Measurements from ENCODE around the gene GYG2. TPM values are rescaled to one million over a fixed set of nuclear protein-coding genes. Genes with fewer than 3 reads are reported as not detected.

Gene GYG2
- total and polyA plus RNA-seq, 2 of the 8 experiments (the other 6 are each of a cell fraction or from before 2014, with no cell fraction given) = 52.8 to 65.3 TPM

DNA sequence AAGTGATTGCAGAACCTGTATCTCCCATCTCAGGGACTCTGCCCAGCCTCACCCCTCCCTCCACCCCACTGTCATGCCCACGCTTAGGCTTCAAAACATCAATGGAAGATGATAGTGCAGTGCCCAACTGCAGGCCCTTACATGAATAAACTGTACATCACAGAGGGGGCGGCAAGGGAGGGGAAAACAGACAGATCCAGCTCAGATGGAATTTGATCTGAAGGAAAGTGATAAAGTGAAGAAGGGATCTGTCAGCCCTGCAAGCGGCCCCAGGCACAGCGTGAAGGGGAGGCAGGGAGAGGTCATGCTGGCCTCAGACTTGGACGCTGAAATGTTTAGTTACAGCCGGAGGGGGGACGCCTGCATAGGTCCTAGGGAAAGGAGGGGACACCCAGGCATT lies 38.5 kb downstream of the GYG2 start (continued):
- TF ChIP-seq POLR2AphosphoS5 (IDR thresholded peaks at IDR 0.05; ENCODE audit: low read depth, low read length) (no peak), BCL11A (IDR thresholded peaks at IDR 0.05; ENCODE audit: low read depth in 2 of 2, low read length in 2 of 2) (no peak)
- TF ChIP-seq, protein P1, sequence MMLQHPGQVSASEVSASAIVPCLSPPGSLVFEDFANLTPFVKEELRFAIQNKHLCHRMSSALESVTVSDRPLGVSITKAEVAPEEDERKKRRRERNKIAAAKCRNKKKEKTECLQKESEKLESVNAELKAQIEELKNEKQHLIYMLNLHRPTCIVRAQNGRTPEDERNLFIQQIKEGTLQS (IDR thresholded peaks at IDR 0.05; ENCODE audit: insufficient read depth, low read depth, low read length) = no peak
